ENCODE measurements around the gene PRPF38A.

- TF ChIP-seq CTCF (IDR thresholded peaks at IDR 0.05), result no peak
- no peak for TF ChIP-seq EP300 (IDR thresholded peaks at IDR 0.05; ENCODE audit: borderline replicate concordance in 1 of 2, low read depth in 1 of 2, low read length in 1 of 2)
These were observed 19.4 kb downstream of the PRPF38A start for GRCh38 chr1:52423771-52424170.

Measured in SK-N-SH (cell line).